ENCODE results near the gene STPG4.
"Not testable (repeated sequence)": the region's sequence is repeated elsewhere in the genome, so short reads cannot be mapped to it uniquely, and the experiment has no call there.

Gene STPG4

GRCh38 chr2:47126783-47127182 lies 28.3 kb downstream of the STPG4 start:
- DNase-seq (ENCODE audit: low read depth): no peak

- not testable (repeated sequence) for DNase-seq (ENCODE audit: low read depth)
These were observed 30.4 kb downstream of the STPG4 start for GRCh38 chr2:47124740-47125139.

- DNase-seq (ENCODE audit: low read depth): not testable (repeated sequence)
These were observed 34.7 kb downstream of the STPG4 start for GRCh38 chr2:47120424-47120823.

GRCh38 chr2:47119001-47119400 lies 36.1 kb downstream of the STPG4 start:
- peak; percentile 62 for DNase-seq (ENCODE audit: low read depth)

GRCh38 chr2:47118581-47118980 lies 36.5 kb downstream of the STPG4 start:
- no peak for DNase-seq (ENCODE audit: low read depth)

- DNase-seq (ENCODE audit: low read depth): no peak
These were observed 42.3 kb downstream of the STPG4 start for GRCh38 chr2:47112665-47113435.

- DNase-seq (ENCODE audit: low read depth): no peak
These were observed 45.4 kb downstream of the STPG4 start for GRCh38 chr2:47109680-47110079.

- no peak for DNase-seq (ENCODE audit: low read depth)
These were observed 46.1 kb downstream of the STPG4 start for GRCh38 chr2:47109007-47109375.

- DNase-seq (ENCODE audit: low read depth): not testable (repeated sequence)
These were observed 46.7 kb downstream of the STPG4 start for GRCh38 chr2:47108267-47109006.

GRCh38 chr2:47107201-47107600 lies 47.9 kb downstream of the STPG4 start:
- not testable (repeated sequence) for DNase-seq (ENCODE audit: low read depth)

GRCh38 chr2:47106231-47106630 lies 48.9 kb downstream of the STPG4 start:
- DNase-seq (ENCODE audit: low read depth): not testable (repeated sequence)

GRCh38 chr2:47099712-47100111 lies 55.4 kb downstream of the STPG4 start:
- not testable (repeated sequence) for DNase-seq (ENCODE audit: low read depth)

- no peak for DNase-seq (ENCODE audit: low read depth)
These were observed 56.2 kb downstream of the STPG4 start for GRCh38 chr2:47098953-47099352.

- no peak for DNase-seq (ENCODE audit: low read depth)
These were observed 57.5 kb downstream of the STPG4 start for GRCh38 chr2:47097563-47097962.

- DNase-seq (ENCODE audit: low read depth): no peak
These were observed 58.7 kb downstream of the STPG4 start for GRCh38 chr2:47096451-47096850.

GRCh38 chr2:47095349-47096020 lies 59.6 kb downstream of the STPG4 start:
- no peak for DNase-seq (ENCODE audit: low read depth)

- DNase-seq (ENCODE audit: low read depth): peak; percentile 42
These were observed 60.5 kb downstream of the STPG4 start for GRCh38 chr2:47094511-47095142.

- no peak for DNase-seq (ENCODE audit: low read depth)
These were observed 61.5 kb downstream of the STPG4 start for GRCh38 chr2:47093626-47094025.

- DNase-seq (ENCODE audit: low read depth): no peak
These were observed 62.6 kb downstream of the STPG4 start for GRCh38 chr2:47092465-47092864.

GRCh38 chr2:47091118-47091517 lies 64.0 kb downstream of the STPG4 start:
- no peak for DNase-seq (ENCODE audit: low read depth)

- peak; percentile 85 for DNase-seq (ENCODE audit: low read depth)
These were observed 66.0 kb downstream of the STPG4 start for GRCh38 chr2:47089083-47089464.

GRCh38 chr2:47088371-47089082 lies 66.6 kb downstream of the STPG4 start:
- peak; percentile 67 for DNase-seq (ENCODE audit: low read depth)

All from iris pigment epithelial cell (primary cell).